GM19328 (cell line): ENCODE data around the gene TMEM63A.
"Not testable (repeated sequence)": the region's sequence is repeated elsewhere in the genome, so short reads cannot be mapped to it uniquely, and the experiment has no call there.

Experiments
- ATAC-seq: cut with Tn5 transposase; IDR thresholded peaks from one replicate; pipeline ENCODE4 v1.9.1; 2021; ENCODE audit warnings: mild to moderate bottlenecking, moderate library complexity; ENCODE audit not compliant: unreplicated experiment

TMEM63A gene

GRCh38 chr1:225806736-225807135 lies 75.4 kb downstream of the TMEM63A start:
- ATAC-seq: not testable (repeated sequence)

- no peak for ATAC-seq
Measured at GRCh38 chr1:225806249-225806648, 75.9 kb downstream of the TMEM63A start.

GRCh38 chr1:225801146-225801545 lies 81.0 kb downstream of the TMEM63A start:
- ATAC-seq: not testable (repeated sequence)

- ATAC-seq: not testable (repeated sequence)
Measured at GRCh38 chr1:225796097-225796496, 86.1 kb downstream of the TMEM63A start.
